Left lobe of liver (tissue), 2 donors: Measurements from ENCODE around the gene FAM25A. TPM values are rescaled to one million over a fixed set of nuclear protein-coding genes. Genes with fewer than 3 reads are reported as not detected.
A peak's percentile ranks its signal among the peaks of the same experiment; 100 is the strongest.
"Not testable (repeated sequence)": the region's sequence is repeated elsewhere in the genome, so short reads cannot be mapped to it uniquely, and the experiment has no call there.

Experiments used
- ATAC-seq: fragments of 200-7000 bp; cut with Tn5 transposase; one replicate; pipeline ENCODE4 v1.9.1; 2020; ENCODE audit warnings: mild to moderate bottlenecking, moderate library complexity
- DNase-seq: peaks from one replicate; pipeline ENCODE4 v3.0.0-alpha.2; 2020; ENCODE audit warnings: low spot score
- total RNA-seq: library from RNA; stranded (reverse); gene quantifications from one replicate; pipeline ENCODE4 v1.2.1, GENCODE V29; 2021
- donor health status: DM: no; HTN: no; CAD: no; lungs with moderate emphysema.
- donor health status: DM: no; HTN: yes; CAD: no.

The FAM25A gene
- total RNA-seq, 1 donor from 2014 or later: not detected

DNA sequence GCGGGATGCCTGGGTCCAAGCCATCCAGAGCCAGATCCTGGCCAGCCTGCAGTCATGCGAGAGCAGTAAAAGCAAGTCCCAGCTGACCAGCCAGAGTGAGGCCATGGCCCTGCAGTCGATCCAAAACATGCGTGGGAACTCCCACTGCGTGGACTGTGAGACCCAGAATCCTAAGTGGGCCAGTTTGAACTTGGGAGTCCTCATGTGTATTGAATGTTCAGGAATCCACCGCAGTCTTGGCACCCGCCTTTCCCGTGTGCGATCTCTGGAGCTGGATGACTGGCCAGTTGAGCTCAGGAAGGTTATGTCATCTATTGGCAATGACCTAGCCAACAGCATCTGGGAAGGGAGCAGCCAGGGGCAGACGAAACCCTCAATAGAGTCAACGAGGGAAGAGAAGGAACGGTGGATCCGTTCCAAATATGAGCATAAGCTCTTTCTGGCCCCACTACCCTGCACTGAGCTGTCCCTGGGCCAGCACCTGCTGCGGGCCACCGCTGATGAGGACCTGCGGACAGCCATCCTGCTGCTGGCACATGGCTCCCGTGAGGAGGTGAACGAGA lies 10.9 kb upstream of the FAM25A start:
- not testable (repeated sequence) for DNase-seq, ATAC-seq

DNA sequence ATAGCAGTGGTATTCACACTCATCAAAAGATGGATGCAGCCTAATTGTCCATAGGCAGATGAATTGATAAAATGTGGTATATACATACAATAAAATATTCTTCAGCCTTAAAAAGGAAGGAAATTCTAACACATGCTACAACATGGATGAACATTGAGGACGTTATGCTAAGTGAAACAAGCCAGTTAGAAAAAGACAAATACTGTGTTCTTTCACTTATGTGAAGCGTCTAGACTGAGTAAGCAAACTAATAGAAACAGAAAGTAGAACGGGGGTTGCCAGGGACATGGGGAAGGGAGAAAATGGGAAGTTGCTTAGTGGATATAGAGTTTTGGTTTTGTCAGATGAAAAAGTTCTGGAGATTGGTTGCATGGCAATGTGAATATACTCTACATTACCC lies 6.6 kb upstream of the FAM25A start:
- not testable (repeated sequence) for DNase-seq, ATAC-seq

DNA sequence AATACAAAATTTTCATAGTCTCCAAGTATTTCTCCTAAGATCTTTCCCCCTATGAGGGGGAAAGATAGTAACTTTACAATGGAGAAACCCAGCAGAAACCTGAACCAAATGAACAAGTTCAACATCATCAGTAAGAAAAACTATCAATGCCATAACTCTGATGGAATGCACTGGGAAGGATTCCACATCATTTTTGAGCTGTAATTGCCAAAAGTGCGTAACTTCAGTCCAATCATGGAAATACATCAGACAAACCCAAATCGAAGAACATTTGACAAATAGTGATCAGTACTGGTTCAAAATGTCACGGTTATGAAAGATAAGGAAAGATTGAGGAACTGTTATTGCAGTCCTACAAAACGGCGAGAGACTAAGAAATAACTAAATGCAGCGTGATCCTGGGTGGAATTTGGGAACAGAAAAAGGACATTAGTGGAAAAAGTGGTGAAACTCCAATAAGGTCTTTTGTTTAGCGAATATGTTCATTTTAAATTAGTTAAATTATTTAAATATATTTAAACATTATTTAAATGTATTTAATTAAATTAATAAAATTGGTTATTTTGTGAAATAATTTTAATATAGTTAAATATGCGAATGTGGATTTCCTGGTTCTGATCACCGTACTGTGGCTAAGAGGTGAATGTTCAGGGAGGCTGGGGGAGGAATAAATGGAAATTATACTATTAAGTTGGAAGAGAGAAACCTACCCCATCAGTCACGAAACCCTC lies 4.9 kb upstream of the FAM25A start:
- ATAC-seq, DNase-seq: not testable (repeated sequence)

DNA sequence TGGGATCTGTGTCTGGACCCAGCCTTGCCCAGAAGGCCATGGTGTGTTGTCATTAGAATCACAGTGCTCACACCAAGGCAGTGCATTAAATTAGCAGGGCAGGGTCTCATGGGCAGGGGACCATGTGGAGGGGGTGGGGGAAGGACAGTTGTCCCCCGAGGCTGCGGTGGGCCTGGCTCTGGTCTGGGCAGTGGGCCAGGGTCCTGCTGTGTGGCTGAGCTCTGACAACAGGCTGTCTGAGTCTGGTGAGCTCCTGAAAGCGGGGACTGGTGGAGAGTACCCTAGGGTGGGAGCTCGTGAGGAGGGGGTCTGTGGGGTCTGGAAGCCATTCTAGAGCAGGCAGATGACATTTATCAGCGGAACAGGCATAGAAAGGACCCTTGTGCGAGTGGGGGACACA lies 2.0 kb upstream of the FAM25A start:
- not testable (repeated sequence) for DNase-seq, ATAC-seq

DNA sequence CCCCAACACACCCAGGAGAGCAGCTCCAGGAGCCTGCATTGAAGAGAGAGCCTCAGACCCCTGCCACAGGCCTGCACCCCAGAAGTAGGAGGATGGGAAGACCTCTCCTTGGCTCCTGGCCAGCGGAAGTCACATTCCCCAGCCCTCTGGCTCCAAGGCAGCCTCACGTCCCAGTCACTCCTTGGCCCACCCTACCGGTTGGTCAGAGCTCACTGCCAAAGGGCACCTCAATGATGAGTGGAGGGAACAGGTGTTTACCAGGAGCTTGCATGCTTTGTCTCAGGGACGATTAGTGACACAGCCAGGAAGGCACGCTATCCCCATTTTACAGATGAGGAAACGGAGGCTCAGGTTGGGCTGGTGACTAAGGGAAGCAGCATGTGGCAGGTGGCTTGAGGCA lies 1.0 kb upstream of the FAM25A start:
- not testable (repeated sequence) for DNase-seq, ATAC-seq

DNA sequence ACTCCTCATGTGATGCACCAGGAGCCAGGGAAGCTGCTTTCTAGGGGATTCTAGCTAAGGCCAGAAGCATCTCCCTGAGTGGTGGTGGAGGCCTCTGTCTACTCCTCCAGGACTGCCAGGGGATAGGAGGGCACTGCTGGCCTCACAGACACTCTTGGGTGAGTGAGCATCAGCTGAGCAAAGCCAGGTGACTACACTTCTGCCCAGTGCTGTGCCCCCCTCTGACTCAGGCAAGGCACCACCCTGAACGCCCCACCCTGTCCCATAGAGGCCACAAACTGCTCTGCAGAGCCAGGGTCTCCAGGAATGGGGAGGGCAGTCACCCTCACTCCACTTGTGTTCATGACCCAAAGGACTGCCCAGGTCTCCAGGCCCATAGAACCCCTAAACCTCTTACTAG lies 590 bp upstream of the FAM25A start:
- ATAC-seq, DNase-seq: not testable (repeated sequence)

DNA sequence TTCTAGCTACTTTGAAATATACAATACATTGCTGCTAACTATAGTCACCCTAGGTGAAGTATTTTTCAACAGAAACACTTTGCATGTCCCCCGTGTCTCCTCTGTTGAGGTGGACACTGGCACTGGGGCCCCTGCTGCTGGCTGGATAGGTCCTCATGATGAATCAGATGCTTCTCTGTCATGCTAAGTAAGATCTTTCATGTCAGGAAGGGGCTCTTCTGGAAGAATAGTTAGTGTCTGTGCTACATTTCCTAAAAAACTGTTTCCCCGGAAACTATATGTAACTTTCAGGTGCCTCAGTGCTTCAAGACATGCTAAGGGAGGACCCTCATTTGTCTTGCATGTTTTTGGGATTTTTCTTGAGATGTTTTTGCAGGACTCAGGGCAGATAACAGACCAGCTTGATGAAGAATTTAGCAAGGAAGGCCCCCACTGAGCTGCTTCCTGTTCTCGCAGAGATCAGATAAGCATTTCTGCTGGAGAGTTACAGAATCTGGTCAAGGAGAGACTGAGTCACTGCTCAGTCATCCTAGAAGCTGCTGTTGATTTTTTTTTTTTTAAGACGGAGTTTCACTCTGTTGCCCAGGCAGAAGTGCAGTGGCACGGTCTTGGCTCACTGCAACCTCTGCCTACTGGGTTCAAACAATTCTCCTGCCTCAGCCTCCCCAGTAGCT lies 5.3 kb downstream of the FAM25A start:
- not testable (repeated sequence) for DNase-seq, ATAC-seq

DNA sequence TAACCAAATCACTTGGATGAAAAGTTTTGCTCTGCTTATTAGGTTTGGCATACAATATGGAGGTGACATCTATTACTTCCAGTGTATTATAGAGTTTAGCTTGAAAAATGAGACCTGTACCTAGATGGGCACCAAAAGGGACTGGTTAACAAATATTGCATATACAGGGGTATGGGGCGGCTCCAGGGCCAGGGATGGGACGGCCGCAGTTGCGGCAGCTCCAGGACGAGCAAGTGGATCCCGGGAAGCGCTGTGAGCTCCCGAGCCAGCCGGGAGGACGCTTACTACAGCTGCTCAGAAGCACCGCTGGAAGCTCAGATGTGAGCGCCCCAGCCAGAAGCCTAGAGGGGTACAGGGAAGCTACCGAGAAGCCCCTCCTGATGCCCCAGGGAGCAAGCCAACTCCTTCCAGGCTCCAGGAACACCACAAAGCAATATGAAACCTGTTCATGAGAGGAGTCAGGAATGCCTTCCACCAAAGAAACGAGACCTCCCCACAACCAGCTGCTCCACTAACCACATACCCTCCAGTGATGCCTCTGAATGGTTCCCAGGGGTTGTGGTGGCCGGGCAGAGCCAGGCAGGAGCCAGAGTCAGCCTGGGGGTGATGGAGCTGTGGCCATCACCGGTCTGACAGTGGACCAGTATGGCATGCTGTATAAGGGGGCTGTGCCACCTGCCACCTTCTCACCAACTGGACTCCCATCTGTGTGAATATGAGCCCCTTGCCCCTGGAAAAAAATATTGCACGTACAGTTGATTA lies 6.8 kb downstream of the FAM25A start:
- DNase-seq, ATAC-seq: not testable (repeated sequence)

DNA sequence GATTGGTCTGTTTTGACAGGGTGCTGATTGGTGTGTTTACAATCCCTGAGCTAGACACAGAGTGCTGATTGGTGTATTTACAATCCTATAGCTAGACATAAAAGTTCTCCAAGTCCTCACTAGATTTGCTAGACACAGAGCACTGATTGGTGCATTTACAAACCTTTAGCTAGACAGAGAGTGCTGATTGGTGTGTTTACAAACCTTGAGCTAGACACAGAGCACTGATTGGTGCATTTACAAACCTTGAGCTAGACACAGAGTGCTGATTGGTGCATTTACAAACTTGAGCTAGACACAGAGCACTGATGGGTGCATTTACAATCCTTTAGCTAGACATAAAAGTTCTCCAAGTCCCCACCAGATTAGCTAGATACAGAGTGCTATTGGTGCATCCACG lies 10.3 kb downstream of the FAM25A start:
- ATAC-seq: not testable (repeated sequence)

DNA sequence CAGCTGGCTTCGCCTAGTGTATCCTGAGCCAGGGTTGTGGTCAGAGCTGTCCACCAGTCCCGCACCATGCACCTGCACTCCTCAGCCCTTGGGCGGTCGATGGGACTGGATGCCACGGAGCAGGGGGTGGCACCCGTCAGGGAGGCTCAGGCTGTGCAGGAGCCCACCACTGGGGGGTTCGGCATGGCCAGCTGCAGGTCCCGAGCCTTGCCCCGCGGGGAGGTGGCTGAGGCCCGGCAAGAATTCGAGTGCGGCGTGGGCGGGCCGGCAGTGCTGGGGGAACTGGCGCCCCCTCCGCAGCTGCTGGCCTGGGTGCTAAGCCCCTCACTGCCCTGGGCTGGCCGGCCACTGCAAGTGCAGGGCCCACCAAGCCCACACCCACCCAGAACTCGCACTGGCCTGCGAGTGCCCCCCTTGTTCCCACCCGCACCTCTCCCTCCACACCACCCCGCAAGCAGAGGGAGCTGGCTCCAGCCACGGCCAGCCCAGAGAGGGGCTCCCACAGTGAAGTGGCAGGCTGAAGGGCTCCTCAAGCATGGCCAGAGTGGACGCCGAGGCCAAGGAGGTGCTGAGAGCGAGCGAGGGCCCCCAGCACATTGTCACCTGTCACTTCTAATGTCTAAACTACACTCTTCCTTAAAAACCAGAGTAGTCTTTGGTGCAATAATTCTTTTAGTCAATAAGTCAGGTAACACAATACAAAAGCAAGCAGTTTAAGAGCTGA lies 11.0 kb downstream of the FAM25A start:
- no peak for DNase-seq
- ATAC-seq: no peak

More for the DNA sequence above, 10.3 kb downstream of the FAM25A start:
- DNase-seq: not testable (repeated sequence)

DNA sequence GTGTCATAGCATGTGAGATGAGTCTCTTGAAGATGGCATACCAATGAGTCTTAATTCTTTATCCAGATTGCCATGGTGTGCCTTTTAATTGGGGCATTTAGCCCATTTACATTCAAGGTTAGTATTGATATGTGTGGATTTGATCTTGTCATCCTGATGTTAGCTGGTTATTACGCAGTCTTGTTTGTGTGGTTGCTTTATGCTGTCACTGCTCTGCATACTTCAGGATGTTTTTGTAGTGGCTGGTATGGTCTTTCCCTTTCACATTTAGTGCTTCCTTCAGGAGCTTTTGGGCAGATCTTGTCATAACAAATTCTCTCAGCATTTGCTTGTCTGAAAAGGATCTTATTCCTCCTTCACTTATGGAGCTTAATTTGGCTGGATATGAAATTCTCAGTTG lies 16.5 kb downstream of the FAM25A start:
- DNase-seq: no peak
- ATAC-seq: no peak

DNA sequence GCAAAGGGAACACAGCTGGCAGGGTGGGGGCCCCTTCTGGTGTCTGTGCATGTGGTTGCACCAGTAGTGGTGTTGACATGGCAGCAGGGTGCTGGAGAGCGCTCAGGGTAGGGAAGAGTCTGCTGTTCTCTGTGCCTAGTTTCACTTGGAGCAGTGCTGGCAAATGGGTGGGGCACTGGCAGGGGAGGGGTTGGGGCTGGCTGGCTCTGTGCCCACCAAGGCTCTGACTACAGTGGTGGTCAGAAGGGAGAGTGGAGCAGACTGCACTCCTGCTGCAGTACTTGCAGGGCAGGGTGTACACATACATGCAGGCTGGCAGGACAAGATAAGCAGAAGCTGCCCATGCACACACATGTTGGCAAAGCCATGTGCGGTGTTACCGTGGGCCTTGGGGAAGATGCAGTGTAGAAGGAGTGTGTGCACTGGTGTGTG lies 18.2 kb downstream of the FAM25A start:
- DNase-seq (no peak), ATAC-seq (peak; percentile 26)

DNA sequence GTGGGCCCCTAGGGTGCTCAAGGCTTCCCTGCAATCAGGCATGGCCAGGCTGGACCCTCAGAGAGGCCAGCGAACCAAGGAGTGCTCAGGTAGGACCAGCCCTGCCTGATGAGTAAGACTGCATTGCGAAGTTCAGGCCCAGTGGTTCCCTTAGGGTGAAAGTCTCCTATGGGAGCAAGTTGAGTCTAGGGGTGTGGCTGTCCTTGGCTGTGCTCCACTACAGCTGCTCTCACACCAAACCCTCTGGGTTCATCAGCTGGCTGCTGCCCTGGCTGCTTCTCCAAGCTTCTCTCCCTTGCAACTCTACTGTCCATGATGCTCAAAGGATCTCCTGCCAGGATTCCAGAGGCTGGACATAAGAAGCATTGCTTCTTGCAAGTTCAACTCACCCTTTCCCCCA lies 18.7 kb downstream of the FAM25A start:
- DNase-seq (no peak), ATAC-seq (peak; percentile 75)

DNA sequence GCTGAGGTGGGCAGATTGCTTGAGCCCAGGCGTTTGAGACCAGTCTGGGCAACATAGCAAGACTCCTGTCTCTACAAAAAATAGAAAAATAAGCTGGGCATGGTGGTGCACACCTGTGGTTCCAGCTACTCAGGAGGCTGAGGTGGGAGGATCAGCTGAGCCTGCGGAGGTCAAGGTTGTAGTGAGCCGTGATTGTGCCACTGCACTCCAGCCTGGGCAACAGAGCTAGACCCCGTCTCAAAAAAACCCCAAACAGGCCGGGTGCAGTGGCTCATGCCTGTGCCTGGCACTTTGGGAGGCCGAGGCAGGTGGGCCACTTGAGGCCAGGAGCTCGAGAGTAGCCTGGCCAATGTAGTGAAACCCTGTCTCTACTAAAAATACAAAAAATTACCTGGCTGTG lies 23.5 kb downstream of the FAM25A start:
- not testable (repeated sequence) for ATAC-seq

DNA sequence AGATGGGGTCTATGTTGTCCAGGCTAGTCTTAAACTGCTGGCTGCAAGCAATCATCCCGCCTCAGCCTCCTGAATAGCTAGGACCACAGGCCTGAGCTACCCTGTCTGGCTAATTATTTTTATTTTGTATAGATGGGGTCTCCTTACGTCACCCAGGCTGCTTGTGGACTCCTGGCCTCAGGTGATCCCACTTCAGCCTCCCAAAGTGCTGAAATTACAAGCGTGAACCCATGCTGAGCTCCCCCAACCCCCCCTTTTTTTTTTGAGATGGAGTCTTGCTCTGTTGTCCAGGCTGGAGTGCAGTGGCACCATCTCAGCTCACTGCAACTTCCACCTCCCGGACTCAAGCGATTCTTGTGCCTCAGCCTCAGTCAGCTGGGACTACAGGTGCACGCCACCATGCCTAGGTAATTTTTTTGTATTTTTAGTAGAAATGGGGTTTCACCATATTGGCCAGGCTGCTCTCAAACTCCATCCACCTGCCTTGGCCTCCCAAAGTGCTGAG lies 25.4 kb downstream of the FAM25A start:
- DNase-seq (no peak), ATAC-seq (no peak)

More for the DNA sequence above, 23.5 kb downstream of the FAM25A start:
- DNase-seq: not testable (repeated sequence)

DNA sequence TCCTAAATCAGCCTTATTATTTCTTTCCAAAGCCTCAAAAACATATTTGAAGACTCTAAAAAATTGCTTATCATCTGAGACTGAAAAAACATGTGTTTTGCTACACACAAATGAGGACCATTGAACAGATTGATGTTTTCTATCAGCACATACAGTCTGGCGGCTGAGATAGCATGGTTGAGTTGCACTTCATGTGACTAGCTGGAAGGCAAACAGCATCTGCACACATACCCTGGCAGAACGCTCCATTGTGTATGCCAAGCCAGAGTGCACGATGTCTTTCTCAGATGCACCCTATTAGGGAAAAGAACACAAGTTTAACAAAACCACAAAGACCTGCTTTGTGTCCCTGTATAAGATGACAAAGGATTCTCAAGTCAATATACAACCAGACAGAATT lies 33.0 kb downstream of the FAM25A start:
- DNase-seq (no peak), ATAC-seq (peak; percentile 79)

DNA sequence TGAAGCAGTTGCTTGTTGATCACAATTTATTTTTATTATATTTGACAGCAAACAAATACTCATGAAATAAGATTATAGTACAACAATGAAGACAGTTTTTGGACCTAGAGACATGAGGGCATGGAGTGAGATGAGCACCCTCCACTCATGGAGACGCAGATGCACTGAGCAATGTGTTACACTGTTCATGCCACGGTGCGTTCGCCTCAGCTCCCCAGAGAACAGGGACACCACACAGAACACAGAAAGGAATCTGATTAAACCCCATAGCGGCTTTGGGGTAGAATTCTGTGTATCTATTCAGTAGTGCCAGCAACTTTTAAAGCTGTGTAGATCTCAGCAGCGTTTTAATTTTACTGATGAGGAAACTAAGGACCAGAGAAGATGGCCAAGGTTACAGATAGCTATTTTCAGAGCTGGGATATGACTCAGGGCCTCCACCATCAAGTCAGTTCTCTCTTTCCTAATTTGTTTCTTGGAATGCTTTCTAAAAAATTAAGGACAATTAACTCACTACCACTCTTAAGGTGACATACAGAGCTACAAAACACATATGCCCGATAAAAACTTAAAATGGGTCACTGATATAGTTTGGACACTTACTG lies 33.6 kb downstream of the FAM25A start:
- DNase-seq (no peak), ATAC-seq (peak; percentile 13)

DNA sequence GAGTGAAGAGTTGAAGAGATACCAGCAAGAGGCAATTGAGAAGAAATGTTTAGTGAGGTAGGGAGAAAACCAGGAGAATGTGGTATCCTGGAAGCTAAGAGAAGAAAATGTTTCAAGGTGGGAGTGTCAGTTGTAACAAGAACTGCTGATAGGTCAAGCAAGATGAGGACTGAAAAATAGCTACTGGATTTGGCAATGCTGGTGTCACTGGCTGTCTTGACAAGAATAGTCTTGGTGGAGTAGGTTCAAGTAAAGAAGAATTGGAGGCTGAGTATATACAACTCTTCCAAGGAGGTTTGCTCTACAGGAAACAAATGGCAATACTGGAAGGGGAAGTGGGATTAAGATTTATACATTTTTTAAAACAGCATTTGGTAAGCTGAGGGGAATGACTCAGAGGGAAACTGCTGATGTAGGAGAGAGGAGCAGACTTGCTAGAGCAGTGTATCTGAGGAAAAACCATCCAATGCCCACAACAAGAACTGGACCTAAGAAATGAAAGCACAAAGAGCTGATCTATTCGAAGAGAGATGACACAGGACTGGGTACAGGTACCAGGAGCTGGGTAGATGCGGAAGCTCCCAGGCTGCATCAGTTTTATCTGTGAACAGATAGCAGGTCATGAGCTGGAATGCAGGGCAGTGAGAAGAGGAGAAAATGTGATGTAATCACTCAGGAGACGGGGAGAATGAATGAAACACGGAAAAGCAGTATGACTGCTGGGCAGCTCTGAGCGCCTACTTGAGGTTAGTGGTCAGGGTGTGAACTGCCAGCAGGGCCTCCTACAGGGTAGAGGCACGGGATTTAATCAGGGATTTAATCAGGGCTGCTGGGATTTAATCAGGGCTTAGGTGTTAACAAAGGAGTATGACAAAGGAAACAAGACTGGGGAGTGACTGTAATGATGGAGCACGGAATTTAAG lies 34.5 kb downstream of the FAM25A start:
- DNase-seq (no peak), ATAC-seq (peak; percentile 31)

DNA sequence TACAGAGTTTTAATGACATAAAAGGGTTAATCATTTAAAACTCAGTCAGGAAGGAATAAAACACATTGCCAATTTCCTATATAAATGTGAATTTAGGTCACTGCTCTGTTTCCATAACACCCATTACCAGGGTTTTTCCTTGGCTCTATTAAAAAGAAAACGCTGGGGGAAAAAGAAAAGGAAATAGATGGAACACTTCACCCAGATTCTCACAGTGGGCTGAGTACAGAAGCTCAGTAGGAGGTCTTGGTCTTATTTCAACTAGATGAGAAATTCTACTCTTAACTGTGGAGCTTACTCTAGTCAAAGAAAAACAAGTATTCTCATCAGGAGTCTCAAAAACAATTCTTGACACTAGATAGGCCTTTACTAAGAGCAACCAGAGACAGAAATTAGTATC lies 38.1 kb downstream of the FAM25A start:
- ATAC-seq: no peak
- no peak for DNase-seq
